HT1080 (cell line): ENCODE data around the gene UNC5B. TPM values are rescaled to one million over a fixed set of nuclear protein-coding genes. Genes with fewer than 3 reads are reported as not detected.
"Not testable (repeated sequence)": the region's sequence is repeated elsewhere in the genome, so short reads cannot be mapped to it uniquely, and the experiment has no call there.

Source experiments
- DNase-seq: peaks from one replicate; pipeline ENCODE4 v3.0.0-alpha.2; 2015; ENCODE audit warnings: low read depth
- total RNA-seq: library from RNA; depleted of rRNA; stranded (reverse); fragments of >200 nt; shearing (Covaris generic); gene quantifications from 2 replicates; pipeline ENCODE4 v1.2.3, GENCODE V29; 2014

The UNC5B gene
- total RNA-seq, 1 experiment from 2014 or later: 2.9 TPM

DNA sequence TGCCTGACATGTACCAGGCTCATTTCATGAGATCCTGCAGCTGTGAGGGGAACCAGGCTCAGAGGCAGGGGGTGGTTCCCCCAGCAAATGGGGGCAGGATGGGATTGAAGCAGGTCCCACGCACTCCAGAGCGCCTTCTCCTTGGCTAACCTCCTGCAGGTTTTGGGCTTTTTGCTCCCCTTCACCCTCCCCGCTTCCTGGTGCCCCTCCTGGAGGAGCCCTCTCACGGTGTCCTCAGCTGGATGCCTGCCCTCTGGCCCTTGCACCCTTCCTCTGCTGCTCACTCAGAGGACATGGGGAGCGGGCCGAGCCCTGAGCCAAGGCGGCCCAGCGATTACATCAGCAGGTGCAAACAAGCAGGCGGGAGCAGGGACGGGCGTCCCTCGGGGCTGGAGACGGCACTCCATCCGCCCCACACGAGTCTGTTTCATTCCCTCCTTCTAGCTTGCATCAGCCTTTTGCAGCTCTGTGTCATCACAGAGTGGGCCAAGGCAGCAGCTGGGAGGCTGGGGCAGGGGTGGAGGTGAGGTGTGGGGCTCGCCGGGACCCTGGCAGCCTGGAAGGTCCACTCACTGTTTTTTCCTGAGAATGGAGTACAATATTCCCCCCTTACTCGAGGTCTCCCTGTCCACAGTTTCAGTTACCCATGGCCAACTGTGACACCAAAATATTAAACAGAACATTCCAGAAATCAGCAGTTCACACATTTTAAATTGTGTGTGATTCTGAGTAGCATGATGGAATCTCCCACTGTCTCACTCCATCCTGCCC lies 54.0 kb downstream of the UNC5B start:
- no peak for DNase-seq

DNA sequence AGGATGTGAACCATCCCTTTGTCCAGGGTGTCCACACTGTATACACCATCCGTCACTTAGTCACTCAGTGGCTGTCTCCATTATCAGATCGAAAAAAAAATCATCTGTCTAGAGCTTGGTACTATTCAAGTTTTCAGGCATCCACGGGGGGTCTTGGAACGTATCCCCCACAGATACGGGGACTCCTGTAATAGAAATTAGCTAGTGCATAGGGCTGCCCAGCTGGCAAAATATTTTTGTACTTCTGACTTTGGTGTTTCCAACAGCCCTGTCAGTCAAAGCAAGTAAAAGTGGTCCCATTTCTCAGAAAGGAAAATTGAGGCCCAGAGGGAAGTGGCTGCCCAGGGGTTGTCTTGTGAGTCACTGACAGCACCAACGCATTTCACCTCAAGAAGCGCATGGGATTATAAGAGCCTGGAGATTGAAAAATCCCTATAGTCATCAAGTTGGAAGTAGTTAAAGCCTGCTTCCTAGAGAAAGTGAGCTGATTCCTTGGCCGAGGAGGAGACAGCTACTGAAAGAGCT lies 54.6 kb downstream of the UNC5B start:
- DNase-seq: no peak

DNA sequence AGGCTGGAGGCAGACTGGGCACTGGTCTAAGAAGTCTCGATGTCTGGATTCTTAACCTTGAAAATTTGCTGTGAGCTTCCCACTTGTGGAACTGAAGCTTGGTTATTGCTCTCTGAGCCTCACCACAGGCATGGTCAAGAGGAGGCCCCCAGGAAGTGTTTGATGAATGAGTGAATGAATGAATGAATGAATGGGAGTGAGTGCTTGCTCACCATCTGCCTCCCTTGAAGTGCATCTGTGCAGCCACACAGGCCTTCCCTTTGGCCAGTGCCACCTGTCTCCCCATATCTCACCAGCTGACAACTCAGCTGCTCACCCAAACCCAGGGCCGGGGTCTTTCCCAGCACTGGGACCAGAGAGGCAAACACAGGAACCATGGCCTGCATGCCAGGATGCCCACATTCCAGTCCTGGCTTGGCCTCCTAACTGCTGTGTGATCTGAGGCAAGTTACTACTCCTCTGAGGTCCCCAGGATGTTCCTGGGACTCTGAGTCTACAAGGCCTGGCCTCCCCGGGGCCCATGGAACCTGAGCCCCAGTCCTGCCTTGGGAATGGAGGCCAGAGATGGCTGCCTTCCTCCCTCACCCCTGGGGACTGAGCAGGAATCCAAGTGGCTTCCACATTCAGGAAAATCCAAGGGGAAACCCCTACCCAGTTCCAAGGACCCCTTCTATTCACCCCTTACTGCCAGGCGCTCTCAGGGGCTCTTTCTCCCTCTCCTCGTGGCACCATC lies 55.3 kb downstream of the UNC5B start:
- no peak for DNase-seq

DNA sequence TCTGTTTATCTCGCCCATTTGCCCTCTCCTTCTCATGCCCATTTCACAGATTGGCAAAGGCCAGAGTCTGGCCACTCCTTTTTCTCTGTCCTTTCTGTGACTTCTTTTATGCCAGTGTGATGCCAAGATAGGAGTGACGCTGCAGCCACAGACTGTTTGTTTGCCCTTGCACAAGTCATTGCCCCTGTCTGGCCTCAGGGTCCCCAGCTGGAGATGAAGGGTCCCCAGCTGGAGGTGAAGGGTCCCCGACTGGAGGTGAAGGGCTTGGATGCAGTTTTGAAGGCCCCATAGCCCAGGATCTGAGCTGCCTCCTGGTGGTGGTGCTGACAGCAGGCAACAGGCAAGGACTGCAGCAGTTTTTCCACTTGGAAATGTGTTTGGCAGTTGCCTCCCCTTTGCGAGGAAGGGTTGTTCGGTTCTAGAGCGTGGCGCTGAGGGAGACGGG lies 55.9 kb downstream of the UNC5B start:
- no peak for DNase-seq

DNA sequence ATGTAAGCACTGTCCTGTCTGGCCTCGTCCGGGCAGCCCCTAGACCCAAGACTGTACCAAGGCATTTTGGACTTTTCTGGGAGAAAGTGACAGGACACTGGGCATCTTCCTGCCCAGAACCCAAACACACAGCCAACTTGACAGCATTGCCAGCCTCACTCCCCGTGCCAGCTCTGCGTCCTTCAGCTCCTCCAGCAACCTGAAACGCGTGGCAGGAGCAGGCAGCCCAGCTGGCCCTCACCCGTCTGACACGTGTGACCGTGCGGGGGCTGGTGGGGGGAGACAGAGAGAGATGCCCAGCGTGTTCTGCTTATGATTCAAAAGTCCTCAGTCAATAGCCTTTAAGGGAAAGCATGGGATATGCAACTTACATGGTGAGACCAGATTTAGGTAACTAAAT lies 56.4 kb downstream of the UNC5B start:
- no peak for DNase-seq

DNA sequence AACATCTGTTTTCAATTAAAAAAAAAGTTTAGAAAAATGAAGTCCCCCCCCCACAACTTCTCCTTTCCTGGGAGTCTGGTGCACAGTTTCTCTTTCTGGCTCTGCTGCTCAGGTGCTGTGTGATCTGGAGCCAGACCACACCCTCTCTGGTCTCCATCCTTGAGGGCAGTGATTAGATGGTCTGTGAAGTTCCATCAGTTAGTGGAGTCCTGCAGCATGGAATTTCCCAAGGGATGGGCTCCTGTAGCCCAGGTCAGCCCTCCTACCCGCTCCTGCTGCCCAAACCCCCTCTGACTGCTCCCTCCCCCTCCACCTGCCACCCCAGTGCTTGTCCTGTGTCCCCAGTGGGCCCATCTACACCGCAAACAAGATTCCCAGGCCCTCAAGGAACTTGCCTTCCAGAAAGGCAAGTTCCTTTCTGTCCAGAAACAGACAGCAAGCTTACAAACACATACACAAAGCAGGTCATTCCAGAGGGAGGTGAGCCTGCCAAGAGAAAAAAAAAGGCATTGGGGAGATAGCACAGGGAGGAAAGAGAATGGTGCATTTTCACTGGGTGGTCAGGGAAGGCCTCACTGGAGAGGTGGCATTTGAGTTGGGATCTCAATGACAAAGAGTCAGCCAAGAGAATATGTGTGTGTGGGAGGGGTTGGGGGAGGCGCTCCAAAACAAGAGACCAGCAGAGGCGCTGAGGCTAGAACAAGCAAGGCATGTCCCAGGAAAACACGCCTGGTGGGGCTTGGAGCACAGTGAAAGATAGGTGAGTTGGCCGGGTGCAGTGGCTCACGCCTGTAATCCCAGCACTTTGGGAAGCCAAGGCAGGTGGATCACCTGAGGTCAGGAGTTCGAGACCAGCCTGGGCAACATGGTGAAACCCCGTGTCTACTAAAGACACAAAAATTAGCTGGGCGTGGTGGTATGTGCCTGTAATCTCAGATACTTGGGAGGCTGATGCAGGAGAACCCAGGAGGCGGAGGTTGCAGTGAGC lies 57.2 kb downstream of the UNC5B start:
- DNase-seq: no peak

DNA sequence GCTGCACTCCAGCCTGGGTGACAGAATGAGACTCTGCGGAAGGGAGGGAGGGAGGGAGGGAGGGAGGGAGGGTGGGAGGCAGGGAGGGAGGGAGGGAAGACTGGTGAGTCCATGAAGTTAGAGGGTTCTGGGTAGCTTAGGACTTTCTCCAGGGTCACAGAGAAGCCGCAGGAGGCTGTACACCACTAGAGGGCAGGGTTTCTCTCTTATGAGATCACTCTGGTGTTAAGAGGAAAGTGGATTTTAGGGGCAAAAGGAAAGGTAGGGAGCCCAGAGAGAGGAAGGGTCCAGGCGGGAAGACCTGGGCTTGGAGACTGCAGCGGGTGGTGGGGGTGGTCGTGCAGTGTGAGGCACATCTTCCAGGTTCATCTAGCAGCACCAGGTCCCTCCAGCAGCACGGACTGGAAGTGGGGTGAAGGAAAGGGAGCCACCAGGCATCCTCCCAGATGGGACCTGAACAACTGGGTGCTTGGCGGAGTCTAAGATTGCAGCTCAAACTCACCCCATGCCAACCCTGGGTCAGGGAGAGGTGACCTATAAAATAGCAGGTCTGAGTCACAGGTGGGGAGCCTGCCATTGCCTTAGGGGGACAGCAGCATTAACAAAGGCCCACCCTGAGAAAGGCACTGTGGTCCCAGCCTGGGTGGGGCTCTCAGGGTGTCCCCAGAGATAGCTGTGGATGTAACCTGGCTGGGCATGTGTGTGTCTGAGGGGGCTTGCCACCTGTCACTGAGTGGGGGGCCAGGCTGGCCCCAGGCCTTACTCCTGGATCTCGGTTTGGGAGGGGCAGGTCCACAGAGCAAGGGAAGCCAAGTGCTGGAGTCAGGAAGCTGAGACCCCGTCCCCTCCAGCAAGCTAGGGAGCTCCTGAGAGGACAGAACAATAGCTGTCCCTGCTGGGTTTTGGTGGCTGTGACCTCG lies 58.2 kb downstream of the UNC5B start:
- DNase-seq: peak; percentile 65

DNA sequence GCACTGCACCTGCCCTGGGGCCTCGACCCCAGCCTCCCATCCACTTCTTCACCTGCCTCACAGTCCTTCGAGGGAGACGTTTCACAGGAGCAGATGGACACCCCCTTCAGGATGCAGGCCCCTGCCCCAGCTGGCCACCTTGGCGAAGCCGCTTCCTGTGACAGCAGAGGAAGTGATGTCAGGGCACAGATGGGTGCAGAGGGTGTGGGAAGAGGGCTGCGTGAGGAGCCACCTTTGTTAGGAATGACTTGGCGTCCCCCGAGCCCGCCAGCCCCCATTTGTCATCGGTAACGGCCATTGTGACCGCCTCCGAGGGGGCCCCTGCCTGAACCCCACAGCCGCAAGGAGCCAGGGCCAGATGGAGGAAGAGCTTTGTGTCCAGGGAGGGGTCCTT lies 59.3 kb downstream of the UNC5B start:
- peak; percentile 20 for DNase-seq

DNA sequence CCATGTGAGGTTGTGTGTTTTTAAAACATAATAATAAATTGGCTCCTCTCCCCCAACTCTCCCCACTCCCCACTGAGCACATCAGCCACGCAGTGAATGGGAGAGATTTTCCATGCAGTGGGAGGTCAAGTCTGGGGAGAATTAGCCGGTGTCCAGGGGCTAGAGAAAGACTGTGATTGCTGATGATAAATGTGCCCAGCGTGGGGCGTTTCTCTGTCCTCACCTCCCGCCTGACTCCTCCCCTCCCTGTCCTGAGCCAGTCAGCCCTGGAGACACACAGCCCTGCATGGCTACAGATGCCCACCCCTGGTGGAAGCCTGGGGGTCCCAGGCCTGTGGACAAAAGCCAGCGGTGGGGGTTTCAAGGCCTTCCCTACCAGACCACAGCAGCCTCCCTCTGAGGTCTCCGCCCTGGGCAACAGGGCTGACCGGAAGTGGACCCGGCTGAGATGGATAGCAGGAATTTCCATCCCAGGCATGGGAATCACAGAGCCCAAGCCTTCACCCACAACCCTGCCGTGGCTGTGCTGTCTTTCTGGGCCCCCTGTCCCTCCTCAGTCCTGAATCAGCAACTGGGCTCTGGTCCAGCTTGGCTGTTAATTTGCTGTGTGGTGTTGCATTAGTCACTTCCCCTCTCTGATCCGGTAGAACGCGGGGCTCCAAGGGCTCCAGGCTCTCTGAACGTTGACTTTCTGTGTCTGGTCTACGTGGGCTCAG lies 59.8 kb downstream of the UNC5B start:
- DNase-seq: peak; percentile 77

DNA sequence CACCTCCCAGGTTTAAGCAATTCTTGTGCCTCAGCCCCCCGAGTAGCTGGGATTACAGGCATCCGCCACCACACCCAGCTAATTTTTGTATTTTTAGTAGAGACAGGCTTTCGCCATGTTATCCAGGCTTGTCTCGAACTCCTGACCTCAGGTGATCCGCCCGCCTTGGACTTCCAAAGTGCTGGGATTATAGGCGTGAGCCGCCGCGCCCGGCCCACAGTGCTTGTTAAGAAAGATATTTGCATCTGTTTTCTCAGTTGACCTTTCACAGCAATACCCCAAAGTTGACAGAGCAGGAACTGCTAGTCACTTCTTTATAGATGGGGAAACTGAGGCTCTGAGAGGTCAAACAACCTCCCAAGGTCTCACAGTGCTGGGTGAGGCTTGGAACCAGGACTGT lies 60.6 kb downstream of the UNC5B start:
- not testable (repeated sequence) for DNase-seq

DNA sequence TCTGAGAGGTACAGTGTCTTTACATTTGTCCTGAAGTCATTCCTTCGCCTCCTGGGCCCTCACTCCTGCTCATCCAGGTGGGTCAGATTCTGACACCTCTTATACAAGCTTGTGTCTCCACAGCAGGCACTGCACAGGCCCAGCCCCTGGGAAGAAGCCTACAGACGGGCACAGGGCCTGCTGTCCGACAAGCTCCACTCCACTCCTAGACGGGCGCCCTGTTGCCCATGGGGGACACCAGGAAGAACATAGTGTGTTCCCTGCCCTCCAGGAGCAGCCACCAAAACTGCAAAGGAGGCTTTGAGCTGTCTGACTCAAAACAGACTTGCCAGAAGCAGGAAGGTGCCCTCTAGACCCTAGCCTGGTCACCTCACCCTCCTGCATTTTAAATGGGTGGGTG lies 61.1 kb downstream of the UNC5B start:
- no peak for DNase-seq

DNA sequence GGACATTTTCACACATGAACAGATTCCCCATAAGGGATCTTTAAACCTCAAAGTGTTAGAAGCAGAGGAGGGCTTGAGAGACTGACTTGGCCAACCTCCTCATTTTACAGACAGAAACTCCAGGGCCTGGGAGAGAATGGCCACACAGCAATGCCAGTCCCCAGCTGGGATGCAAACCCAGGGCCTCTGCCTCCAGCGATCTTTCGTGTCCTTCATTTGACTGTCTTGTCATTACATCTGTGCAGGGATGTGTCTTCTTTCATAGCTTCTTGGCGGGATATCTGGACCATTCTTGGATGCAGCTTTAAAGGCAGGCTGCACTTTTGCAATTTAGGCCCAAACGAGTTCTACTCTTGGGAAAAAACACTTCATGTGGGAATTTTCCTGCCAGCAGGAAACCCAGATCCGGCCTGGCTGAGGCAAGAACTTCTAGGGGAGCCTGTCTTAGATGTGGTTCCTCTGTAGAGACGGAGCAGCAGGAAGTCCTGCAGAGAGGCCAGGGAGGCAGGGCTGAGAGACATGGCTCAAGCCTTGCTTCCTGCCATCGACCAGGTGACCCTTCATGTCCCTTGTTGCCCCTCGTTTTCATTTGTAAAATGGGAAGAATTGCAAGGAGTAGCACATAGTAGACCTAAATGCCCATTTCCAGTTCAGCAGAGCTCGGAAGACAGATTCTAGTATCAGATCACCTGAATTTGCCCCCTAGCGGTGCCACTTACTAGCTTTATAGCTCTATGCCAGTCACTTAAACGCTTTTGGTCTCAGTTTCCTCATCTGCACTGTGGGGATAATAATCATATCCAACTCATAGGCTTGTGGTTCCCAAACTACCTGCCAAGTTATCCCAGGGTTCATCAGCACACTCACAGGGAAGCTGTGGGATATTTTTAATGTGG lies 62.8 kb downstream of the UNC5B start:
- no peak for DNase-seq

DNA sequence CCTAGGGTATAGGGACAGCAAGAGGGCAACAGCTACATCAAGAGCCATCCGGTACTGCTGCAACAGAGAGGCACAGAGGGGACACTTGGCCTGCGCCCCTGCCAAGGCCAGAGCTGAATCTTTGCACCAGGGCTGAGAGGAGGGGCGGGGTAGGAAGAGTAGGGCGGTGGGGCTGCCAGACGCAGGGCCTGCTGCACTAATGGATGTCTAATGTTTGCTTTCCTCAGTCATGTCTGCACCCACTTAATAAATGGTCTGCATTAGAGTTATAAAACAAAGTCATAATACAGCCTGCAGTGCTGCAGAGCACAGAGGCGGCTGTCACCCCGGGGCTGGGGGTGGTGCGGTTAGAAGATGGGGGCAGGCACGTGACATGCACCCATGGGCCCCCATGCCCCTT lies 64.5 kb downstream of the UNC5B start:
- DNase-seq: no peak

DNA sequence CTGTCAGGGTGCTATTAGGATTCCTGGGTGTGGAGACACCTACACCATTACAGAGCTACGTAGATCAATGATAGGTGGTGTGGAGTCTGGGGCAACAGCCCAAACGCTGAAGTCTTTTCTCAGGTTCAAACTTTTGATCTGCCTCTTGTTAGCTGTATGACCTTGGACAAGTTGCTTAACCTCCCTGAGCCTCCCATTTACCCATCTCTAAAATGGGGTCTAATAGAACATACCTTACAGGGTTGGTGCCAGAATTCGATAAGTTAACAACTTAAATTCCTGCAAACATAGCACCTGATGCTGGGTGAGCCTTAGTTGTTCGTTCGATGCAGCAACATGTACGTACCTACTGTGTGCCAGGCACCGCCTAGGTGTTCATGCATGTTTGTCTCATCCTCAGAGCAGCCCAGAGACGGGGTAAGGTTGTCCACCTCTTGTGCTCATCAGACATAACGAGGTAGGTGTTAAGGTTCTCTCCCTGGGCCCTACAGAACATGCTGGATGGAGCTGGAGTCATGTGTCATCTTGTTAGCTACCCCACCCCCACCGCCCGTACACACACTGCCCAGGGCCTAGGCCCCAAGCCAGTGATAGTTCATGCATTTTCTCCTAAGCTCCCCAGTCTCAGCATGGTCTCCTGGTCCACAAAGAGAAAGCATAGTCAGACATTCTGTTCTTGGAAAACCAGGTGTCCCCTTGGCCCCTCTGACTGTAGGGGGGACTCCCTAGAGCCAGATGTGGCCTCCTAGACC lies 65.7 kb downstream of the UNC5B start:
- DNase-seq: no peak

DNA sequence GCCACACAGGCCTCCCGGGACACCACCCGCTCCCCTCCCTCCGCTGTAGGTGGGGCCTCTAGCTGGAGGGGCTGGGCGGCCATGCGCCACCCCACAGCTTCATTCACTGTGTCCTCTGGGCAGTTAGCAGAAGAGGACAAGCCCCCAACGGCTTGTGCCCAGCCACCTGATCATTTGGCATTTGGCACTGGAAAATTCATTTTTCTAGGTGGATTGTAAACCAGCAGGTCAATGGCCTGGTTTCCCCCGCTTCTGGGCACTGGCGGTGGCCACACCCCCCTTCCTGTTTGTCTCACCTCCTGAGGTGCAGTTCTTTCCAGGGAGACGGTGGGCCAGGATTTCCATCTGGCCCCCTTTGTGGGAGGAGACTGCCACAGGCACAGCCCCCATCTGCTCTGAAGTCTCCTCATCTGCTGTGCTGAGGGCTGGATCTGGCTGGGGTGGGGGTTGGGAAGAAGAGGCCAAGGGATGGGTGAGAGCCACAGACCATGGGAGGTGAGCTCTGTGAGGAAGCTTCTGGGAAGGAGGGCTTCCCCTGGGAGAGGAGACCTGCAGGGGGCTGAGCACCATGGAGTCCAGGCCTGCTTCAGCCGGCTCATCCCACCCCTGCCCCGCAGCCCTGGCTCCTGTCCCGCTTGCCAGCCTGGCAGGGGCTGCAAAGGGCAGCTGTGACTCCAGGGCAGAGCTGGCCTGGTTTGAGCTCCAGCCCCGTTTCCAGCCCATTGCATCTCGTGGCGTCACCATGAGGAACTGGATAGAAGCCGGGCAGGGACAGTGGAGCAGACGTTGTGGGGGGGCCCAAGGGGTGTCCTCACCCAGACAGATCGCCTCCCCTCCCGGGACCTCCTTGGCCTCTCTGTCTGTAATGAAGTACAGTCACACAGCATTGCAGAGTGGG lies 66.6 kb downstream of the UNC5B start:
- no peak for DNase-seq

DNA sequence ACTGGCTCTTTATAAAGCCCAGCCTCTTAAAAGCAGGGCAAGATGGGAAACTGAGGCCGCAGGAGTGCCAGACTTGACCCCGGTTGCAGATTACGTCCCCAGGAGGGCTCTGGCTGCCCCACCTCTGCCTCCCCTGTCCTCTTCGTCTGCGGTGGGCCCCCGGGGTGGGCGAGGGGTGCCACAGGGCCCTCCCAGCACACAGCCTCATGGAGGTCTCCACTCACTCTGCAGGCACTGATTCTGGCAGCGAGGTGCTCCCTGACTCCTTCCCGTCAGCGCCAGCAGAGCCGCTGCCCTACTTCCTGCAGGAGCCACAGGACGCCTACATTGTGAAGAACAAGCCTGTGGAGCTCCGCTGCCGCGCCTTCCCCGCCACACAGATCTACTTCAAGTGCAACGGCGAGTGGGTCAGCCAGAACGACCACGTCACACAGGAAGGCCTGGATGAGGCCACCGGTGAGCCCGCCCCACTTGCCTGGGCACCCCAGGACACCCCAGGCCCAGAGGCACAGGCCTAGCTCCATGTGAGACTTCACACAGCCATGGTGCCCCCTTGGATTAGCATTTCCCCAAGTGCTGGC lies 67.3 kb downstream of the UNC5B start:
- DNase-seq: no peak
